CD4-positive, CD25-positive, alpha-beta regulatory T cell (primary cell): ENCODE data around the gene C3orf62. TPM values are rescaled to one million over a fixed set of nuclear protein-coding genes. Genes with fewer than 3 reads are reported as not detected.
"Not testable (repeated sequence)": the region's sequence is repeated elsewhere in the genome, so short reads cannot be mapped to it uniquely, and the experiment has no call there.

ENCODE experiments used
- ATAC-seq, 2 donors: fragments of 150-1000 bp; cut with Tn5 transposase; one replicate each; pipeline ENCODE4 v1.10.0; 2021; ENCODE audit warnings: low read depth in 2 of 2, moderate number of reproducible peaks in 2 of 2, moderate library complexity in 1 of 2
- DNase-seq, 3 donors: peaks; one replicate each; pipeline versions ENCODE4 v3.0.0 to v3.0.0-alpha.2; 2012 to 2022; ENCODE audit warnings: mixed read lengths in 1 of 3
- H3K27ac ChIP-seq: one replicate; pipeline ENCODE4 v1.7.0; 2013; ENCODE audit warnings: mild to moderate bottlenecking, low read length; ENCODE audit not compliant: insufficient read depth, poor library complexity, severe bottlenecking
- H3K27me3 ChIP-seq: one replicate; pipeline ENCODE4 v1.7.0; 2013; ENCODE audit warnings: low read length; ENCODE audit not compliant: control insufficient read depth, insufficient read depth
- H3K36me3 ChIP-seq: one replicate; pipeline ENCODE4 v1.7.0; 2013; ENCODE audit warnings: mild to moderate bottlenecking, low read length, moderate library complexity; ENCODE audit not compliant: control insufficient read depth, insufficient read depth
- H3K4me1 ChIP-seq: 2 replicates; pipeline ENCODE4 v1.7.0; 2013; ENCODE audit warnings: mild to moderate bottlenecking, low read length; ENCODE audit not compliant: insufficient read depth, control insufficient read depth, poor library complexity, severe bottlenecking
- H3K4me3 ChIP-seq: one replicate; pipeline ENCODE4 v1.7.0; 2013; ENCODE audit warnings: low read depth, mild to moderate bottlenecking, low read length, moderate library complexity
- H3K9me3 ChIP-seq, 2 experiments: 1 replicate in 1 of 2; 2 replicates in 1 of 2; pipeline ENCODE4 v1.7.0; 2013; ENCODE audit warnings: low read length in 2 of 2, mild to moderate bottlenecking in 1 of 2, moderate library complexity in 1 of 2; ENCODE audit not compliant: control insufficient read depth in 2 of 2
- H3K27ac Mint-ChIP-seq, 3 donors: one replicate each; pipeline ENCODE4 v1.8.0; 2020 to 2022; ENCODE audit warnings: mild to moderate bottlenecking in 3 of 3, mixed read lengths in 3 of 3, moderate library complexity in 2 of 3
- H3K27me3 Mint-ChIP-seq: one replicate; pipeline ENCODE4 v1.8.0; 2022; ENCODE audit warnings: mild to moderate bottlenecking, mixed read lengths
- H3K36me3 Mint-ChIP-seq: one replicate; pipeline ENCODE4 v1.8.0; 2020; ENCODE audit warnings: mixed read lengths
- H3K4me1 Mint-ChIP-seq, 4 donors: one replicate each; pipeline ENCODE4 v1.8.0; 2020 to 2022; ENCODE audit warnings: mixed read lengths in 4 of 4, mild to moderate bottlenecking in 1 of 4
- H3K4me3 Mint-ChIP-seq, 4 donors: one replicate each; pipeline ENCODE4 v1.8.0; 2020 to 2022; ENCODE audit warnings: mild to moderate bottlenecking in 4 of 4, mixed read lengths in 4 of 4, moderate library complexity in 3 of 4
- H3K9me3 Mint-ChIP-seq, 7 donors: one replicate each; pipeline ENCODE4 v1.8.0; 2020 to 2022; ENCODE audit warnings: mixed read lengths in 7 of 7, mild to moderate bottlenecking in 3 of 7, moderate library complexity in 2 of 7
- polyA plus RNA-seq, 4 donors: library from polyadenylated mRNA; unstranded; fragments of 300-500 nt; fragmentation: Illumina TruSeq; gene quantifications; one replicate each; pipeline ENCODE4 v1.2.3, GENCODE V29; 2021
- total RNA-seq: library from RNA; stranded (reverse); gene quantifications from one replicate; pipeline ENCODE4 v1.2.3, GENCODE V29; 2022

The C3orf62 gene
- total and polyA plus RNA-seq, 5 donors from 2014 or later, result 0.56 to 12.4 (median 0.79) TPM

- Histone ChIP-seq H3K9me3 (no peaks in the 10 kb centered on the region), H3K4me1 (no peaks in the 10 kb centered on the region), H3K36me3 (no peaks in the 10 kb centered on the region), H3K27me3 (no peaks in the 10 kb centered on the region), H3K27ac (no peak overlapping the region), H3K4me3 (no peak overlapping the region)
- Mint-ChIP-seq H3K36me3 (no peaks in the 10 kb centered on the region), H3K9me3 (no peaks in the 10 kb centered on the region), H3K4me3 (no peak overlapping the region), H3K27me3 (no peaks in the 10 kb centered on the region), H3K27ac (peak overlapping the region in 2 of 3 donors; percentile 23 to 38), H3K4me1 (no peaks in the 10 kb centered on the region)
- ATAC-seq, result peak in 1 of 2 donors; percentile 37
- DNase-seq, result no peak
These were observed 28.2 kb downstream of the C3orf62 start for GRCh38 chr3:49248840-49249227.

GRCh38 chr3:49244581-49245205 lies 32.3 kb downstream of the C3orf62 start:
- Histone ChIP-seq H3K36me3 (no peaks in the 10 kb centered on the region), H3K4me1 (no peaks in the 10 kb centered on the region), H3K4me3 (no peak overlapping the region), H3K9me3 (no peaks in the 10 kb centered on the region), H3K27ac (no peak overlapping the region), H3K27me3 (no peaks in the 10 kb centered on the region)
- DNase-seq (peak in 1 of 3 donors; percentile 12), ATAC-seq (no peak)
- Mint-ChIP-seq H3K4me1 (no peaks in the 10 kb centered on the region), H3K36me3 (no peaks in the 10 kb centered on the region), H3K27me3 (no peaks in the 10 kb centered on the region), H3K9me3 (peaks cover 0 to 1% (median 0%) of the 10 kb centered on the region in 7 donors), H3K4me3 (no peak overlapping the region), H3K27ac (no peak overlapping the region)

GRCh38 chr3:49240091-49240490 lies 36.9 kb downstream of the C3orf62 start:
- not testable (repeated sequence) for H3K4me3 ChIP-seq, H3K9me3 Mint-ChIP-seq, H3K36me3 Mint-ChIP-seq, DNase-seq, H3K27ac Mint-ChIP-seq, H3K27ac ChIP-seq, H3K4me1 Mint-ChIP-seq, H3K27me3 ChIP-seq, H3K36me3 ChIP-seq, H3K27me3 Mint-ChIP-seq, H3K4me3 Mint-ChIP-seq, ATAC-seq, H3K4me1 ChIP-seq, H3K9me3 ChIP-seq

- H3K4me3 ChIP-seq, result no peak overlapping the region
- ATAC-seq (peak; percentile 37 to 42), DNase-seq (peak in 1 of 3 donors; percentile 65)
- H3K9me3 ChIP-seq, result peaks cover 4 to 20% of the 10 kb centered on the region in 2 experiments
- peaks cover 0 to 18% (median 3%) of the 10 kb centered on the region in 7 donors for H3K9me3 Mint-ChIP-seq
- no peak overlapping the region for H3K27ac Mint-ChIP-seq
- H3K27ac ChIP-seq, result no peak overlapping the region
- no peaks in the 10 kb centered on the region for H3K36me3 Mint-ChIP-seq
- H3K4me1 ChIP-seq, result no peaks in the 10 kb centered on the region
- H3K4me3 Mint-ChIP-seq, result no peak overlapping the region
- H3K4me1 Mint-ChIP-seq, result no peaks in the 10 kb centered on the region
- H3K27me3 ChIP-seq, result no peaks in the 10 kb centered on the region
- no peaks in the 10 kb centered on the region for H3K36me3 ChIP-seq
- peaks cover 5% of the 10 kb centered on the region for H3K27me3 Mint-ChIP-seq
These were observed 38.5 kb downstream of the C3orf62 start for GRCh38 chr3:49238274-49239127.

GRCh38 chr3:49237344-49237743 lies 39.7 kb downstream of the C3orf62 start:
- Histone ChIP-seq H3K36me3 (no peaks in the 10 kb centered on the region), H3K9me3 (peaks cover 14 to 32% of the 10 kb centered on the region in 2 experiments), H3K27ac (no peak overlapping the region), H3K4me1 (no peaks in the 10 kb centered on the region), H3K27me3 (no peaks in the 10 kb centered on the region), H3K4me3 (no peak overlapping the region)
- H3K36me3 Mint-ChIP-seq, result peaks cover 4% of the 10 kb centered on the region
- no peak for ATAC-seq
- no peak overlapping the region for H3K4me3 Mint-ChIP-seq
- no peak for DNase-seq
- peaks cover 5% of the 10 kb centered on the region for H3K27me3 Mint-ChIP-seq
- H3K4me1 Mint-ChIP-seq, result no peaks in the 10 kb centered on the region
- H3K27ac Mint-ChIP-seq, result no peak overlapping the region
- peaks cover 3 to 30% (median 10%) of the 10 kb centered on the region in 7 donors for H3K9me3 Mint-ChIP-seq

GRCh38 chr3:49236226-49236625 lies 40.8 kb downstream of the C3orf62 start:
- peaks cover 8% of the 10 kb centered on the region for H3K36me3 Mint-ChIP-seq
- H3K27ac ChIP-seq, result no peak overlapping the region
- H3K36me3 ChIP-seq, result no peaks in the 10 kb centered on the region
- no peaks in the 10 kb centered on the region for H3K27me3 ChIP-seq
- peaks cover 9% of the 10 kb centered on the region for H3K27me3 Mint-ChIP-seq
- H3K9me3 Mint-ChIP-seq, result peaks cover 3 to 40% (median 13%) of the 10 kb centered on the region in 7 donors
- DNase-seq (no peak), ATAC-seq (no peak)
- H3K4me1 Mint-ChIP-seq, result no peaks in the 10 kb centered on the region
- H3K4me3 Mint-ChIP-seq, result no peak overlapping the region
- no peak overlapping the region for H3K27ac Mint-ChIP-seq
- peaks cover 18 to 35% of the 10 kb centered on the region in 2 experiments for H3K9me3 ChIP-seq
- no peak overlapping the region for H3K4me3 ChIP-seq
- no peaks in the 10 kb centered on the region for H3K4me1 ChIP-seq

GRCh38 chr3:49228817-49229216 lies 48.2 kb downstream of the C3orf62 start:
- H3K36me3 ChIP-seq, H3K27ac ChIP-seq, H3K4me1 Mint-ChIP-seq, H3K27ac Mint-ChIP-seq, H3K27me3 ChIP-seq, H3K4me3 ChIP-seq, ATAC-seq, DNase-seq, H3K4me1 ChIP-seq, H3K4me3 Mint-ChIP-seq, H3K27me3 Mint-ChIP-seq: not testable (repeated sequence)
- Mint-ChIP-seq H3K9me3 (peaks cover 4 to 77% (median 25%) of the 10 kb centered on the region in 7 donors), H3K36me3 (peaks cover 13% of the 10 kb centered on the region)
- peaks cover 31 to 54% of the 10 kb centered on the region in 2 experiments for H3K9me3 ChIP-seq
